ENCODE results near the gene IL2. TPM values are rescaled to one million over a fixed set of nuclear protein-coding genes. Genes with fewer than 3 reads are reported as not detected.

Gene IL2
- total RNA-seq (2022; extraction: Qiagen RNA extraction), result not detected in 5 replicates

GRCh38 chr4:122456231-122457116 is at the start of gene IL2:
TSS of gene IL2 (minus strand) at chr4:122456725. CDS start at chr4:122456440, 285 bp downstream.

Other genes starting within 250 kb of the IL2 start
- gene ADAD1, start 77.7 kb downstream of the IL2 start, total RNA-seq (2022; extraction: Qiagen RNA extraction), result not detected in 5 replicates
- gene IL21, start 164.3 kb upstream of the IL2 start, total RNA-seq (2022; extraction: Qiagen RNA extraction), result not detected in 5 replicates